GM13976 (cell line): ENCODE data around the gene IQCK.

Experiments used
- DNase-seq: peaks from one replicate; pipeline ENCODE4 v3.0.0; 2012; ENCODE audit warnings: low spot score
- CTCF ChIP-seq: IDR thresholded peaks from 2 replicates; pipeline ENCODE4 v1.5.1; 2012; ENCODE audit warnings: borderline replicate concordance, mild to moderate bottlenecking; ENCODE audit not compliant: insufficient read depth; ENCODE audit errors: extremely low read depth, missing control alignments, control extremely low read depth
- in situ Hi-C: fragments of 300-500 bp; cut with MboI; formaldehyde crosslinking; loops from one replicate; pipeline ENCODE4 v1.12.0; 2022; ENCODE audit warnings: low sequenced_read_pairs, mixed read lengths, inconsistent platforms; ENCODE audit not compliant: unreplicated experiment

The IQCK gene

GRCh38 chr16:19698480-19699465 is 19.3 kb upstream of the IQCK start:
- DNase-seq: no peak
- TF ChIP-seq CTCF: no peak
- in situ Hi-C loops: no loop called here

- TF ChIP-seq CTCF: no peak
- in situ Hi-C loops: no loop called here
- no peak for DNase-seq
Measured at GRCh38 chr16:19699472-19699871, 18.6 kb upstream of the IQCK start.

- no peak for DNase-seq
- TF ChIP-seq CTCF: no peak
- in situ Hi-C loops: no loop called here
Measured at GRCh38 chr16:19700319-19700781, 17.7 kb upstream of the IQCK start.

GRCh38 chr16:19701091-19701490 is 17.0 kb upstream of the IQCK start:
- in situ Hi-C loops: no loop called here
- no peak for DNase-seq
- no peak for TF ChIP-seq CTCF

- in situ Hi-C loops: no loop called here
- no peak for TF ChIP-seq CTCF
- no peak for DNase-seq
Measured at GRCh38 chr16:19703172-19703889, 14.7 kb upstream of the IQCK start.

- in situ Hi-C loops: no loop called here
- TF ChIP-seq CTCF: no peak
- no peak for DNase-seq
Measured at GRCh38 chr16:19704321-19705145, 13.5 kb upstream of the IQCK start.
